Mesenchymal stem cell (in vitro differentiated cells and primary cell): Measurements from ENCODE around the gene TINCR.
"Not testable (repeated sequence)": the region's sequence is repeated elsewhere in the genome, so short reads cannot be mapped to it uniquely, and the experiment has no call there.

Source experiments
- DNase-seq: peaks from one replicate; pipeline ENCODE4 v3.0.0-alpha.2; 2013
- H2AFZ ChIP-seq: one replicate; pipeline ENCODE4 v1.6.1; 2013; ENCODE audit warnings: low read depth, mild to moderate bottlenecking, control low read depth, inconsistent platforms, low read length, moderate library complexity
- H2AK5ac ChIP-seq: 2 replicates; pipeline ENCODE4 v1.6.1; 2013; ENCODE audit warnings: low read length, moderate library complexity, mild to moderate bottlenecking, inconsistent platforms; ENCODE audit not compliant: severe bottlenecking
- H2BK120ac ChIP-seq: one replicate; pipeline ENCODE4 v1.6.1; 2013; ENCODE audit warnings: low read depth, mild to moderate bottlenecking, inconsistent platforms, low read length, moderate library complexity
- H2BK12ac ChIP-seq, 2 experiments: one replicate each; pipeline ENCODE4 v1.6.1; 2013; ENCODE audit warnings: inconsistent platforms in 2 of 2, low read length in 2 of 2, mild to moderate bottlenecking in 2 of 2, moderate library complexity in 2 of 2, control low read depth in 1 of 2
- H2BK15ac ChIP-seq: one replicate; pipeline ENCODE4 v1.6.1; 2013; ENCODE audit warnings: mild to moderate bottlenecking, low read depth, inconsistent platforms; ENCODE audit not compliant: poor library complexity, severe bottlenecking
- H2BK5ac ChIP-seq: 2 replicates; pipeline ENCODE4 v1.6.1; 2013; ENCODE audit warnings: low read depth, mild to moderate bottlenecking, low read length, control low read depth, inconsistent platforms; ENCODE audit not compliant: poor library complexity, severe bottlenecking
- H3K14ac ChIP-seq, 2 experiments: one replicate each; pipeline ENCODE4 v1.6.1; 2013; ENCODE audit warnings: inconsistent platforms in 2 of 2, low read length in 2 of 2, control low read depth in 1 of 2, mild to moderate bottlenecking in 1 of 2, moderate library complexity in 1 of 2
- H3K18ac ChIP-seq, 2 experiments: one replicate each; pipeline ENCODE4 v1.6.1; 2013; ENCODE audit warnings: inconsistent platforms in 2 of 2, low read length in 2 of 2, control low read depth in 1 of 2, low read depth in 1 of 2, mild to moderate bottlenecking in 1 of 2
- H3K23ac ChIP-seq, 2 experiments: one replicate each; pipeline ENCODE4 v1.6.1; 2013; ENCODE audit warnings: inconsistent platforms in 2 of 2, low read length in 2 of 2, mild to moderate bottlenecking in 2 of 2, moderate library complexity in 2 of 2, control low read depth in 1 of 2
- H3K27ac ChIP-seq: 2 replicates; pipeline ENCODE4 v1.5.1; 2013; ENCODE audit warnings: mild to moderate bottlenecking, moderate library complexity, low read length, control low read depth, inconsistent platforms; ENCODE audit not compliant: poor library complexity, severe bottlenecking
- H3K27me3 ChIP-seq, 2 experiments: 2 replicates each; pipeline versions ENCODE4 v1.6.1 to v1.7.0; 2013; ENCODE audit warnings: low read length in 2 of 2, mild to moderate bottlenecking in 2 of 2, moderate library complexity in 2 of 2, control low read depth in 1 of 2, inconsistent platforms in 1 of 2; ENCODE audit not compliant: control insufficient read depth in 1 of 2, insufficient read depth in 1 of 2
- H3K36me3 ChIP-seq, 2 experiments: 2 replicates each; pipeline versions ENCODE4 v1.6.1 to v1.7.0; 2013; ENCODE audit warnings: low read length in 2 of 2, control low read depth in 1 of 2, inconsistent platforms in 1 of 2, low read depth in 1 of 2, mild to moderate bottlenecking in 1 of 2; ENCODE audit not compliant: insufficient read depth in 2 of 2, control insufficient read depth in 1 of 2
- H3K4ac ChIP-seq, 2 experiments: one replicate each; pipeline ENCODE4 v1.6.1; 2013; ENCODE audit warnings: inconsistent platforms in 2 of 2, low read length in 2 of 2, mild to moderate bottlenecking in 2 of 2, moderate library complexity in 2 of 2, control low read depth in 1 of 2, low read depth in 1 of 2
- H3K4me1 ChIP-seq: 2 replicates; pipeline ENCODE4 v1.6.1; 2013; ENCODE audit warnings: low read depth, low read length, control low read depth; ENCODE audit not compliant: control insufficient read depth, insufficient read depth
- H3K4me2 ChIP-seq: 2 replicates; pipeline ENCODE4 v1.6.1; 2013; ENCODE audit warnings: low read length, mild to moderate bottlenecking, inconsistent platforms; ENCODE audit not compliant: poor library complexity, severe bottlenecking
- H3K4me3 ChIP-seq, 2 experiments: 2 replicates each; pipeline versions ENCODE4 v1.5.1 to v1.7.0; 2013; ENCODE audit warnings: low read length in 2 of 2, mild to moderate bottlenecking in 2 of 2, control low read depth in 1 of 2, low read depth in 1 of 2; ENCODE audit not compliant: insufficient read depth in 1 of 2
- H3K79me1 ChIP-seq: replicated peaks from 2 replicates; pipeline ENCODE4 v1.6.1; 2013; ENCODE audit warnings: mild to moderate bottlenecking, control low read depth, low read length, inconsistent platforms; ENCODE audit not compliant: poor library complexity, severe bottlenecking
- H3K9ac ChIP-seq: 2 replicates; pipeline ENCODE4 v1.7.0; 2013; ENCODE audit warnings: mild to moderate bottlenecking, low read length, moderate library complexity
- H3K9me3 ChIP-seq: 2 replicates; pipeline ENCODE4 v1.7.0; 2013; ENCODE audit warnings: mild to moderate bottlenecking, low read length; ENCODE audit not compliant: control insufficient read depth
- H4K8ac ChIP-seq: one replicate; pipeline ENCODE4 v1.6.1; 2013; ENCODE audit warnings: inconsistent platforms, mild to moderate bottlenecking, low read length, moderate library complexity
- H4K91ac ChIP-seq: one replicate; pipeline ENCODE4 v1.6.1; 2013; ENCODE audit warnings: mild to moderate bottlenecking, low read length, inconsistent platforms
- WGBS: methylation state at CpG from one replicate; pipeline ENCODE4 v1.1.7; 2013; ENCODE audit warnings: mixed read lengths; 5-methylcytosine and 5-hydroxymethylcytosine counted together

The TINCR gene

GRCh38 chr19:5541456-5541855 lies 26.3 kb downstream of the TINCR start:
- Histone ChIP-seq H2BK120ac (no peak overlapping the region), H3K4me3 (no peak overlapping the region), H2BK15ac (no peak overlapping the region), H3K9me3 (no peaks in the 10 kb centered on the region), H2AFZ (no peak overlapping the region), H3K18ac (no peak overlapping the region), H2BK12ac (no peak overlapping the region), H4K8ac (no peak overlapping the region), H3K27ac (no peak overlapping the region), H3K4me1 (peaks cover 6% of the 10 kb centered on the region), H2BK5ac (no peak overlapping the region), H3K79me1 (no peaks in the 10 kb centered on the region), H3K36me3 (no peaks in the 10 kb centered on the region), H3K14ac (no peak overlapping the region), H3K23ac (no peak overlapping the region), H4K91ac (no peak overlapping the region), H3K9ac (no peak overlapping the region), H3K4ac (no peak overlapping the region), H2AK5ac (no peak overlapping the region), H3K4me2 (no peak overlapping the region), H3K27me3 (peaks cover 5 to 51% of the 10 kb centered on the region in 2 experiments)
- DNase-seq = no peak
- 92% methylated on average over 5 of the region's 7 CpGs for WGBS

- no peak overlapping the region for H3K18ac ChIP-seq
- H3K14ac ChIP-seq = no peak overlapping the region
- WGBS = 90% methylated on average over 10 of the region's 10 CpGs
- no peak overlapping the region for H2BK12ac ChIP-seq
- no peak overlapping the region for H2BK5ac ChIP-seq
- H2BK120ac ChIP-seq = no peak overlapping the region
- no peak for DNase-seq
- H3K4me3 ChIP-seq = no peak overlapping the region
- H4K8ac ChIP-seq = no peak overlapping the region
- peaks cover 6% of the 10 kb centered on the region for H3K9me3 ChIP-seq
- H2AFZ ChIP-seq = no peak overlapping the region
- no peak overlapping the region for H3K23ac ChIP-seq
- no peak overlapping the region for H3K4ac ChIP-seq
- no peak overlapping the region for H3K4me2 ChIP-seq
- no peak overlapping the region for H2AK5ac ChIP-seq
- no peak overlapping the region for H4K91ac ChIP-seq
- H3K79me1 ChIP-seq = no peaks in the 10 kb centered on the region
- H3K27ac ChIP-seq = no peak overlapping the region
- no peak overlapping the region for H2BK15ac ChIP-seq
- H3K36me3 ChIP-seq = no peaks in the 10 kb centered on the region
- peaks cover 8% of the 10 kb centered on the region for H3K4me1 ChIP-seq
- H3K27me3 ChIP-seq = peaks cover 5 to 50% of the 10 kb centered on the region in 2 experiments
- H3K9ac ChIP-seq = no peak overlapping the region
These were observed 27.5 kb downstream of the TINCR start for GRCh38 chr19:5540208-5540607.

GRCh38 chr19:5537870-5538269 lies 29.9 kb downstream of the TINCR start:
- Histone ChIP-seq H3K27me3 (peaks cover 0 to 36% of the 10 kb centered on the region in 2 experiments), H3K23ac (no peak overlapping the region), H3K36me3 (no peaks in the 10 kb centered on the region), H3K79me1 (no peaks in the 10 kb centered on the region), H3K9ac (no peak overlapping the region), H3K9me3 (peaks cover 21% of the 10 kb centered on the region), H3K4me2 (no peak overlapping the region), H2AK5ac (no peak overlapping the region), H2BK5ac (no peak overlapping the region), H2AFZ (no peak overlapping the region), H2BK15ac (no peak overlapping the region), H3K27ac (no peak overlapping the region), H3K4me3 (no peak overlapping the region), H4K8ac (no peak overlapping the region), H4K91ac (no peak overlapping the region), H2BK12ac (no peak overlapping the region), H3K18ac (no peak overlapping the region), H2BK120ac (no peak overlapping the region), H3K4ac (no peak overlapping the region), H3K4me1 (peaks cover 8% of the 10 kb centered on the region), H3K14ac (no peak overlapping the region)
- WGBS = 92% methylated on average over 12 of the region's 12 CpGs
- DNase-seq = no peak

- not testable (repeated sequence) for H3K9ac ChIP-seq, H4K91ac ChIP-seq, H2AK5ac ChIP-seq, H4K8ac ChIP-seq, H3K4me1 ChIP-seq, H2BK5ac ChIP-seq, H2BK15ac ChIP-seq, H3K14ac ChIP-seq, H3K4me3 ChIP-seq, H2BK120ac ChIP-seq, H3K36me3 ChIP-seq, H3K4me2 ChIP-seq, H3K4ac ChIP-seq, H2AFZ ChIP-seq, H3K27ac ChIP-seq, H3K79me1 ChIP-seq, H3K23ac ChIP-seq, DNase-seq, H2BK12ac ChIP-seq, H3K18ac ChIP-seq
- WGBS = 43% methylated on average over 12 of the region's 12 CpGs
- Histone ChIP-seq H3K9me3 (peaks cover 21% of the 10 kb centered on the region), H3K27me3 (peaks cover 0 to 36% of the 10 kb centered on the region in 2 experiments)
These were observed 30.7 kb downstream of the TINCR start for GRCh38 chr19:5536982-5537579.
